Measurements from ENCODE around the gene GTF3C5.

Gene GTF3C5

DNA sequence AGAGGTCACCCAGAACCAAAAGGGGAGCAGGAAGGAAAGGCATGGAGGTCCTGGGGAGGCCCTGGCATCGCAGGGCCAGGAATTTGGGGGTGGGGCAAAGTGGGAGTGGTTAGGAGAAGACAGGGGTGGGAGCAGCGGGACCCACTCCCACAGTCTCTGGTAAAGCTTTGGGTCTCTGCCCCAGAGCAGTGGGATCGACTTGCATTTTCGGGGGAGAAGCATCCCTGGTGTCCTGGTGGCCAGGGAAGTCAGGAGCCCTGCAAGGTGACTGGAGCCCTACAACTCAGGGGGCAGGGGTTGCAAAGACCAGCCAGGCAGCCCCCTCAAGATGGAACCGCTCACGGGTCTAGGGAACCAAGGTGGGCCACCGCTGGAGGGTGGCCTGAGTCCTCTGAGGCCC is 22.4 kb upstream of the GTF3C5 start:
- H3K4me3 ChIP-seq = no peak overlapping the region
- H3K27ac ChIP-seq = no peak overlapping the region
- H3K36me3 ChIP-seq (ENCODE audit: insufficient read depth, low read length) = no peaks in the 10 kb centered on the region
- TF ChIP-seq POLR2AphosphoS5 (IDR thresholded peaks at IDR 0.05; ENCODE audit: borderline replicate concordance, low read depth, low read length) (no peak), EZH2 (IDR thresholded peaks at IDR 0.05) (no peak), FOXP2 (optimal IDR thresholded peaks at IDR 0.05; ENCODE audit: control extremely low read depth, extremely low read length, insufficient read depth) (no peak)
- DNase-seq (ENCODE audit: low read depth, low spot score) = no peak
- no peaks in the 10 kb centered on the region for H3K9me3 ChIP-seq (ENCODE audit: low read depth, low read length)
- no peak overlapping the region for H3K9ac ChIP-seq (ENCODE audit: insufficient read length)

- H3K36me3 ChIP-seq (ENCODE audit: insufficient read depth, low read length) = no peaks in the 10 kb centered on the region
- H3K27ac ChIP-seq = no peak overlapping the region
- H3K9me3 ChIP-seq (ENCODE audit: low read depth, low read length) = no peaks in the 10 kb centered on the region
- H3K9ac ChIP-seq (ENCODE audit: insufficient read length) = no peak overlapping the region
- DNase-seq (ENCODE audit: low read depth, low spot score) = no peak
- no peak for TF ChIP-seq EZH2 (IDR thresholded peaks at IDR 0.05)
- TF ChIP-seq FOXP2 (optimal IDR thresholded peaks at IDR 0.05; ENCODE audit: control extremely low read depth, extremely low read length, insufficient read depth) = no peak
- TF ChIP-seq POLR2AphosphoS5 (IDR thresholded peaks at IDR 0.05; ENCODE audit: borderline replicate concordance, low read depth, low read length) = no peak
- H3K4me3 ChIP-seq = no peak overlapping the region
Observed at GRCh38 chr9:133008824-133009223, 22.0 kb upstream of the GTF3C5 start.

- no peak for DNase-seq (ENCODE audit: low read depth, low spot score)
- TF ChIP-seq FOXP2 (optimal IDR thresholded peaks at IDR 0.05; ENCODE audit: control extremely low read depth, extremely low read length, insufficient read depth) (no peak), POLR2AphosphoS5 (IDR thresholded peaks at IDR 0.05; ENCODE audit: borderline replicate concordance, low read depth, low read length) (no peak), EZH2 (IDR thresholded peaks at IDR 0.05) (no peak)
- Histone ChIP-seq H3K36me3 (ENCODE audit: insufficient read depth, low read length) (no peaks in the 10 kb centered on the region), H3K4me3 (no peak overlapping the region), H3K27ac (no peak overlapping the region), H3K9me3 (ENCODE audit: low read depth, low read length) (no peaks in the 10 kb centered on the region), H3K9ac (ENCODE audit: insufficient read length) (no peak overlapping the region)
Observed at GRCh38 chr9:133009906-133010582, 20.8 kb upstream of the GTF3C5 start.

GRCh38 chr9:133014696-133015095 is 16.1 kb upstream of the GTF3C5 start:
- no peak for TF ChIP-seq FOXP2 (optimal IDR thresholded peaks at IDR 0.05; ENCODE audit: control extremely low read depth, extremely low read length, insufficient read depth)
- no peak for TF ChIP-seq EZH2 (IDR thresholded peaks at IDR 0.05)
- TF ChIP-seq POLR2AphosphoS5 (IDR thresholded peaks at IDR 0.05; ENCODE audit: borderline replicate concordance, low read depth, low read length) = no peak
- no peaks in the 10 kb centered on the region for H3K36me3 ChIP-seq (ENCODE audit: insufficient read depth, low read length)
- no peak overlapping the region for H3K9ac ChIP-seq (ENCODE audit: insufficient read length)
- no peak overlapping the region for H3K4me3 ChIP-seq
- no peaks in the 10 kb centered on the region for H3K9me3 ChIP-seq (ENCODE audit: low read depth, low read length)
- no peak overlapping the region for H3K27ac ChIP-seq
- no peak for DNase-seq (ENCODE audit: low read depth, low spot score)

DNA sequence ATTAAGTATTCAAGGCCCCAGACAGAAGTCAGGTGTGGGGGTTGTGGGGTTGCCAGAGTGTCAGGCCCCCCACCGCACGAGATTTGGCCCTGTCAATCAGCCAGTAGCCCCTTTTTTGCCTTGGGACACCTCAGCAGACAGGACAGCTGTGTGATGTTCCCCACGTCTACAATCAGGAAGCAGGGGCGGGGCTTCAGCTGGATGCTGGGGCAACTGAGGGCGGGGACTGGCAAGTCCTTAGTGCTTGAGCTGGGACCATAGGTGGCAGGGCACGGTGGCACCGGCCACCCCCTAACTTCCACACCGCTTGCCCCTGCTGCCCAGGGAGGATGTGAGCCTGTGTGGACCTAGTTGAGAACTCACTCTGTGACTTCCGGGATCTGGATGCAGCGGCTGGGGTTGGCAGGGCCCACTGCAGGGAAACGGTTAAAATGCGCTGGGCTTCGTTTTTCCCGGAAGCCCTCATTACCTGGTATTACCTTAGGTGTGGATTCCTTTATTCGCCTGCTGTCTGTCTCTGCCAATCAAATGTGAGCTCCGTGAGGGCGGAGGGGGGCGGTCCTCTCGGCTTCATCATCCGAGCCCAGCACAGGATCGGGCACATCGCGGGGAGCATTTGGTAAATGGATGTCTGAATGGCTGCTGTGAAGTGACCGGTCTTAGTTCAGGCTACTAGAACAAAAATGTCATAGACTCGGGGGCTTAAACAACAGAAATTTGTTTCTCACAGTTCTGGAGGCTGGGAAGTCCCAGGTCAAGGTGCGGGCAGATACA is 7.5 kb upstream of the GTF3C5 start:
- Histone ChIP-seq H3K9ac (ENCODE audit: insufficient read length) (no peak overlapping the region), H3K36me3 (ENCODE audit: insufficient read depth, low read length) (no peaks in the 10 kb centered on the region), H3K4me3 (no peak overlapping the region), H3K9me3 (ENCODE audit: low read depth, low read length) (no peaks in the 10 kb centered on the region), H3K27ac (no peak overlapping the region)
- TF ChIP-seq EZH2 (IDR thresholded peaks at IDR 0.05) = no peak
- no peak for TF ChIP-seq FOXP2 (optimal IDR thresholded peaks at IDR 0.05; ENCODE audit: control extremely low read depth, extremely low read length, insufficient read depth)
- no peak for TF ChIP-seq POLR2AphosphoS5 (IDR thresholded peaks at IDR 0.05; ENCODE audit: borderline replicate concordance, low read depth, low read length)
- no peak for DNase-seq (ENCODE audit: low read depth, low spot score)

DNA sequence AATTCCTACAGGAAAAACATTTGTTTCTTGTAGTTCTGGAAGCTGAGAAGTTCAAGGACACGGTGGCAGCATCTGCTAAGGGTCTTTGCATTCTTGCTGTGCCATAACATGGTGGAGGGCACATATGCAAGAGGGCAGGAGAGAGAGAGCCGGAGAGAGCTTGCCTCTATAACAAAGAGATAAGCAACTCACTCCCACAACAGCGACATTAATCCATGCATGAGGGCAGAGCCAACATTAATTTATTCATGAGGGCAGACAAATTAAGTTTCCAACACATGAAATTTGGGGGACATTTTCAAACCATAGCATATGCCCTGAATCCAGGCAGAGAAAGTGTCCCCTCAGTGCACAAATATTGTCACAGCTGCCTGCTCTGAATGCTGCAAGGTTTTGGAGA is 4.4 kb upstream of the GTF3C5 start:
- no peaks in the 10 kb centered on the region for H3K36me3 ChIP-seq (ENCODE audit: insufficient read depth, low read length)
- no peak for DNase-seq (ENCODE audit: low read depth, low spot score)
- TF ChIP-seq FOXP2 (optimal IDR thresholded peaks at IDR 0.05; ENCODE audit: control extremely low read depth, extremely low read length, insufficient read depth) (no peak), POLR2AphosphoS5 (IDR thresholded peaks at IDR 0.05; ENCODE audit: borderline replicate concordance, low read depth, low read length) (no peak), EZH2 (IDR thresholded peaks at IDR 0.05) (no peak)
- no peak overlapping the region for H3K4me3 ChIP-seq
- no peak overlapping the region for H3K27ac ChIP-seq
- H3K9ac ChIP-seq (ENCODE audit: insufficient read length) = no peak overlapping the region
- no peaks in the 10 kb centered on the region for H3K9me3 ChIP-seq (ENCODE audit: low read depth, low read length)

DNA sequence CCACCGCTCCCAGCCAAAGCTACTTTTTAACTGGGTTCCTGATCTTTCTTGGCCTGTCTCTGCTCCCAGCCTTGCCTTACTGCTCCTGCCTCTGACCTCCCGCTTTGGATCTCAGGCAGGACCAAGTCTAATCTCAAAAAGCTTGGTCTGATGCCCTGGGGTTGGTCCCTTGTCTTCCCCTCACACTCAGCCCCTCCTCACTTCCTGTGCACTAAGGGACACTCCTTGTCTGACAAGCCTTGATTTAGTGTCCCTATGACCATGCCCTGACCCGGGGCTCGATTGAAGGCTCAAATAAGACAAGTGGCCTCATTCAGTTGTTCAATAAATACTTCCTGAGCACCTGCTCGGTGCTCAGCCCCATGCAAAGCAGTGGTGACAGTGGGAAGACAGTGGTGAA is 3.7 kb upstream of the GTF3C5 start:
- Histone ChIP-seq H3K9me3 (ENCODE audit: low read depth, low read length) (no peaks in the 10 kb centered on the region), H3K36me3 (ENCODE audit: insufficient read depth, low read length) (no peaks in the 10 kb centered on the region), H3K4me3 (no peak overlapping the region), H3K9ac (ENCODE audit: insufficient read length) (no peak overlapping the region), H3K27ac (no peak overlapping the region)
- DNase-seq (ENCODE audit: low read depth, low spot score) = no peak
- no peak for TF ChIP-seq POLR2AphosphoS5 (IDR thresholded peaks at IDR 0.05; ENCODE audit: borderline replicate concordance, low read depth, low read length)
- no peak for TF ChIP-seq EZH2 (IDR thresholded peaks at IDR 0.05)
- TF ChIP-seq FOXP2 (optimal IDR thresholded peaks at IDR 0.05; ENCODE audit: control extremely low read depth, extremely low read length, insufficient read depth) = no peak

DNA sequence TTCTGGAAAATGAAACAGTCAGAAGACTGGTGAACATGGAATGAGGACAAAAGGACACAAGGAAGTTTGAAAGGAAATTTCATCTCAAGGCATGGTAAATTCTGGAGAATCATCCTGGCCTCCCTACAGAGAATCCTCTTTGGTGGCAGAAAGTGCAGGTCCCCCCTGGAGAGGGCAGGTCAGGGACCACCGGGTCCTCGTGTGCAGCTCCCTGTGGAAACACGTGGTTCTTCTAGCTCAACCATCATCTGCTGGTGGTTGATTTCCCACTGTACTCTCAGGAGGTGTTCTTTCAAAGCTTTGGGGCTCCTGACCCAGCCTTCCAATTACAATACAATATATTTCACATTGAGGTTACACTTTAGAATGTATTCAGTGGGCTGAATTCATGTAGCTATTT is 2.6 kb upstream of the GTF3C5 start:
- 0 out of 2 replicates have a peak, but pooled peaks cover 7% of the 10 kb centered on the region for H3K36me3 ChIP-seq (ENCODE audit: insufficient read depth, low read length)
- DNase-seq (ENCODE audit: low read depth, low spot score) = no peak
- H3K4me3 ChIP-seq = no peak overlapping the region
- no peaks in the 10 kb centered on the region for H3K9me3 ChIP-seq (ENCODE audit: low read depth, low read length)
- no peak overlapping the region for H3K27ac ChIP-seq
- H3K9ac ChIP-seq (ENCODE audit: insufficient read length) = no peak overlapping the region
- TF ChIP-seq FOXP2 (optimal IDR thresholded peaks at IDR 0.05; ENCODE audit: control extremely low read depth, extremely low read length, insufficient read depth) (no peak), EZH2 (IDR thresholded peaks at IDR 0.05) (no peak), POLR2AphosphoS5 (IDR thresholded peaks at IDR 0.05; ENCODE audit: borderline replicate concordance, low read depth, low read length) (no peak)
